GM21737 (cell line): ENCODE results near the gene NHEJ1.
A peak's percentile ranks its signal among the peaks of the same experiment; 100 is the strongest.

Source experiments
- ATAC-seq: cut with Tn5 transposase; IDR thresholded peaks from one replicate; pipeline ENCODE4 v1.9.1; 2021; ENCODE audit warnings: mild to moderate bottlenecking, moderate library complexity; ENCODE audit not compliant: unreplicated experiment

The NHEJ1 gene

GRCh38 chr2:219032051-219032745, 128.4 kb downstream of the NHEJ1 start:
- no peak for ATAC-seq

GRCh38 chr2:219031005-219031738, 129.4 kb downstream of the NHEJ1 start:
- no peak for ATAC-seq

GRCh38 chr2:219030177-219030940, 130.3 kb downstream of the NHEJ1 start:
- ATAC-seq = no peak

- ATAC-seq = peak; percentile 75
Measured at GRCh38 chr2:219029829-219030165, 130.8 kb downstream of the NHEJ1 start.

GRCh38 chr2:219028996-219029828, 131.4 kb downstream of the NHEJ1 start:
- no peak for ATAC-seq

GRCh38 chr2:219028141-219028540, 132.5 kb downstream of the NHEJ1 start:
- ATAC-seq = no peak

- no peak for ATAC-seq
Measured at GRCh38 chr2:219027511-219028055, 133.0 kb downstream of the NHEJ1 start.

- no peak for ATAC-seq
Measured at GRCh38 chr2:219026946-219027345, 133.7 kb downstream of the NHEJ1 start.

- ATAC-seq = no peak
Measured at GRCh38 chr2:219025637-219026585, 134.7 kb downstream of the NHEJ1 start.
